WERI-Rb-1 (cell line): ENCODE data around the gene RERE.
A peak's percentile ranks its signal among the peaks of the same experiment; 100 is the strongest.

ENCODE experiments used
- DNase-seq: peaks from one replicate; pipeline ENCODE4 v3.0.0-alpha.2; 2020
- H3K27ac ChIP-seq: fragments of 250-450 bp; sonication (Bioruptor Pico); 2 replicates; pipeline ENCODE4 v1.5.1; 2020; ENCODE audit warnings: mild to moderate bottlenecking, moderate library complexity
- H3K27me3 ChIP-seq: fragments of 250-450 bp; sonication (Bioruptor Pico); 2 replicates; pipeline ENCODE4 v1.5.1; 2021; ENCODE audit warnings: mild to moderate bottlenecking, low read depth, moderate library complexity; ENCODE audit not compliant: insufficient read depth, severe bottlenecking
- H3K36me3 ChIP-seq: fragments of 250-450 bp; sonication (Bioruptor Pico); 2 replicates; pipeline ENCODE4 v1.5.1; 2020; ENCODE audit warnings: mild to moderate bottlenecking, moderate library complexity
- H3K4me3 ChIP-seq: 2 replicates; pipeline ENCODE4 v1.5.1; 2011; ENCODE audit warnings: low read depth, mild to moderate bottlenecking, control low read depth, low read length
- H3K9me3 ChIP-seq: fragments of 250-450 bp; sonication (Bioruptor Pico); 2 replicates; pipeline ENCODE4 v1.5.1; 2021; ENCODE audit warnings: mild to moderate bottlenecking, moderate library complexity; ENCODE audit not compliant: severe bottlenecking
- TF ChIP-seq, protein P1 (sequence below): IDR thresholded peaks from 2 replicates; pipeline ENCODE4 v1.5.1; 2011; ENCODE audit warnings: low read depth, mild to moderate bottlenecking, control low read depth, inconsistent platforms, low read length

The RERE gene

DNA sequence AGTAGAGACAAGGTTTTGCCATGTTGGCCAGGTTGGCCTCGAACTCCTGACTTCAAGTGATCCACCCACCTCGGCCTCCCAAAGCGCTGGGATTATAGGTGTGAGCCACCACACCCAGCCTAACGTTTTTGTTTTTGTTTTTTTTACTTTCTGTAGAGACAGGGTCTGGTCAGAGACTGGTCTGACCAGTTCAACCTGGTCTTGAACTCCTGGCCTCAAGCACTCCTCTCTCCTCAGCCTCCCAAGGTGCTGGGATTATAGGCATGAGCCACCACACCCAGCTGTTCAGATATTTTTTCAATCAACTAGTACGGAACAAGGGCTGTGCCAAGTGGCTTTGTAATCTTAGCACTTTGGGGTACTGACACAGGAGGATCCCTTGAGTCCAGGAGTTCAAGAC, 209.5 kb downstream of the RERE start:
- Histone ChIP-seq H3K27ac (no peak overlapping the region), H3K9me3 (no peaks in the 10 kb centered on the region), H3K4me3 (no peak overlapping the region), H3K27me3 (no peaks in the 10 kb centered on the region), H3K36me3 (peaks cover 17% of the 10 kb centered on the region)
- TF ChIP-seq, protein P1, sequence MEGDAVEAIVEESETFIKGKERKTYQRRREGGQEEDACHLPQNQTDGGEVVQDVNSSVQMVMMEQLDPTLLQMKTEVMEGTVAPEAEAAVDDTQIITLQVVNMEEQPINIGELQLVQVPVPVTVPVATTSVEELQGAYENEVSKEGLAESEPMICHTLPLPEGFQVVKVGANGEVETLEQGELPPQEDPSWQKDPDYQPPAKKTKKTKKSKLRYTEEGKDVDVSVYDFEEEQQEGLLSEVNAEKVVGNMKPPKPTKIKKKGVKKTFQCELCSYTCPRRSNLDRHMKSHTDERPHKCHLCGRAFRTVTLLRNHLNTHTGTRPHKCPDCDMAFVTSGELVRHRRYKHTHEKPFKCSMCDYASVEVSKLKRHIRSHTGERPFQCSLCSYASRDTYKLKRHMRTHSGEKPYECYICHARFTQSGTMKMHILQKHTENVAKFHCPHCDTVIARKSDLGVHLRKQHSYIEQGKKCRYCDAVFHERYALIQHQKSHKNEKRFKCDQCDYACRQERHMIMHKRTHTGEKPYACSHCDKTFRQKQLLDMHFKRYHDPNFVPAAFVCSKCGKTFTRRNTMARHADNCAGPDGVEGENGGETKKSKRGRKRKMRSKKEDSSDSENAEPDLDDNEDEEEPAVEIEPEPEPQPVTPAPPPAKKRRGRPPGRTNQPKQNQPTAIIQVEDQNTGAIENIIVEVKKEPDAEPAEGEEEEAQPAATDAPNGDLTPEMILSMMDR: no peak
- no peak for DNase-seq

DNA sequence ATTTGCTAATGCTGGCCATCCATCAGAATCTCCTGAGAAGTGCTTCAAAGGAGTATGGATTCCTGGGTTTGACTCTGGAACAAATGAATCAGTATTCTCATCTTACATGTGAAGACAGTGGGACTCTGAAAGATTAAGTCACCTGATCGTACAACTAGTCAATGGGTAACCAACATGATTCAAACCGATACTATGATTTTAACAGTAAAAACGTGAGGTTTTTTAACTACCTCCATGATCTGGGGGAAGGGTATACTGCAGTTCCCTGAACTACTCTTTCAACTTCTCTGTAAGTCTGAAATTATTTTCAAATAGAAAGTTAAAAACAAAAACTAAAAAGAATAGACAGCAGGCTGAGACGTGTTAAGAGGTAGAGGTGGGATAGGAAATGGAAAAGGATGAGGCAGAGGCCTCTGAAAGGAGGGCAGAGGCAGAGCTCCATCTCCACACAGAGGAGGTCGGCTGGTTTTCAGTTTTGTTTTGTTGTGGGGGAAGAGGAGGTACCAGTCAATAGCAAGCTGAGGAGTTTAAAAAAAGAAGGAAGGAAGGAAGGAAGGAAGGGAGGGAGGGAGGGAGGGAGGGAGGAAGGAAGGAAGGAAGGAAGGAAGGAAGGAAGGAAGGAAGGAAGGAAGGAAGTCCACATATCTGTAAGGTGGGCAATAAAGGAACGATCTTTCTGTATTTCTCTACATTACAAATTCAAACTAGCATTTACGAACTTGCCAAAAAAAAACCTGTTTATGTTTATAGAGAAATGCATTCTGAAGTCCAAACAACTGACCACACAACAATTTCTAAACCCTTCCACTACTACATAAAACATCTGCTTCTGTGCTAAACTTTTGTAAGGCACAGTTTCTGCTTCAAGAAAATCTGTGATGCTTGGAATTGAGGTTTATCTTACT, 213.1 kb downstream of the RERE start:
- H3K9me3 ChIP-seq: no peaks in the 10 kb centered on the region
- no peaks in the 10 kb centered on the region for H3K27me3 ChIP-seq
- peaks cover 14% of the 10 kb centered on the region for H3K36me3 ChIP-seq
- no peak overlapping the region for H3K27ac ChIP-seq
- no peak for DNase-seq
- no peak overlapping the region for H3K4me3 ChIP-seq
- TF ChIP-seq, protein P1: no peak

DNA sequence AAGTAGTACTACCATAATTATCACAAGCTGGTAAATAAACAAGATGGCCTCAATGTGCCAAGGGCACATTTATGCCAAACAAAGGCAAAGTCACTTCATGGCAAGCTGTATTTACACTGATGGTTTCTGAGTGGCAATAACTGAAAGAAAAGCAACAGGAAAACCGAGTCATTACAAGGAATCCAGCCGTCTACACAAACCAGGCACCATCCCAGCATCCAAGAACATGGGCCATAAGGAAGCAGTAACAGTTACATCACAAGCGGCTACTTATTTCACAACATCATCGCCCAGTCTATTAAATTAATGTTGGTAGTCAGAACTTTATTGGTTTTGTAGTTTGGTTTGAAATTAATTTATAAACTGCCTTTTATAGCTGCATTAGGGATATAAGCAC, 214.2 kb downstream of the RERE start:
- H3K27ac ChIP-seq: no peak overlapping the region
- H3K27me3 ChIP-seq: no peaks in the 10 kb centered on the region
- peaks cover 14% of the 10 kb centered on the region; the same call in 1 of the 2 replicates for H3K36me3 ChIP-seq
- H3K4me3 ChIP-seq: no peak overlapping the region
- DNase-seq: no peak
- H3K9me3 ChIP-seq: no peaks in the 10 kb centered on the region
- TF ChIP-seq, protein P1: no peak

- Histone ChIP-seq H3K4me3 (no peak overlapping the region), H3K27ac (no peak overlapping the region), H3K9me3 (no peaks in the 10 kb centered on the region), H3K36me3 (peaks cover 11% of the 10 kb centered on the region; the same call in 1 of the 2 replicates), H3K27me3 (no peaks in the 10 kb centered on the region)
- TF ChIP-seq, protein P1: peak; percentile 5; the same call in 1 of the 2 replicates
- DNase-seq: no peak
These were observed 214.8 kb downstream of the RERE start for GRCh38 chr1:8602471-8603219.

DNA sequence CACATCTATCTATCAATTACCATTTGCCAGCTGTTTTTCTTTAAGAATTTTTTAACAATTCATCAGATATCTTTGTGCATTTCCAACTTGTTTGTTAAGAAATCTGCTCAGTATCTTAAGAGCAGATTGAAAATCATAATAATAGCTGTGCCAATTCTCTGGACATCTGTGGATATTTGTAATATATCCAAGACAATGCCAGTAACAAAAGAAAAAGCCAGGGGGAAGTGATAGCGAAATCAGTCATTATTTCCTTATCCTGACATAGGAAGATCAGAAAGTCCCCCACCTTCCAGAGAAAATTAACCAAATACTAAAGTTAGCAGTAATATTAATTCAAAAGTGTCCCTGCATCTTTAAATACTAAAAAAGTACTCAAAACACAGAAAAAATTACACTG, 217.1 kb downstream of the RERE start:
- no peak for DNase-seq
- TF ChIP-seq, protein P1: no peak
- peak overlapping the region; percentile 91 for H3K27ac ChIP-seq
- H3K9me3 ChIP-seq: no peaks in the 10 kb centered on the region
- H3K4me3 ChIP-seq: peak overlapping the region; percentile 26
- no peaks in the 10 kb centered on the region for H3K27me3 ChIP-seq
- H3K36me3 ChIP-seq: peaks cover 11% of the 10 kb centered on the region; the same call in 1 of the 2 replicates
